IgD-negative memory B cell (primary cell): ENCODE data around the gene SRPK1. TPM values are rescaled to one million over a fixed set of nuclear protein-coding genes. Genes with fewer than 3 reads are reported as not detected.

ENCODE experiments used
- H3K27ac Mint-ChIP-seq, 3 donors: one replicate each; pipeline ENCODE4 v1.8.0; 2020 to 2022; ENCODE audit warnings: mild to moderate bottlenecking in 3 of 3, mixed read lengths in 3 of 3, moderate library complexity in 1 of 3
- H3K27me3 Mint-ChIP-seq: one replicate; pipeline ENCODE4 v1.8.0; 2021; ENCODE audit warnings: mixed read lengths
- H3K36me3 Mint-ChIP-seq: one replicate; pipeline ENCODE4 v1.8.0; 2020; ENCODE audit warnings: mild to moderate bottlenecking, mixed read lengths
- H3K4me1 Mint-ChIP-seq, 3 donors: one replicate each; pipeline ENCODE4 v1.8.0; 2020 to 2022; ENCODE audit warnings: mixed read lengths in 3 of 3, mild to moderate bottlenecking in 1 of 3
- H3K4me3 Mint-ChIP-seq, 4 donors: one replicate each; pipeline ENCODE4 v1.8.0; 2020 to 2022; ENCODE audit warnings: mild to moderate bottlenecking in 4 of 4, mixed read lengths in 4 of 4, moderate library complexity in 3 of 4
- H3K9me3 Mint-ChIP-seq, 3 donors: one replicate each; pipeline ENCODE4 v1.8.0; 2020 to 2021; ENCODE audit warnings: mixed read lengths in 3 of 3, mild to moderate bottlenecking in 1 of 3
- polyA plus RNA-seq: library from polyadenylated mRNA; unstranded; fragments of 300-500 nt; fragmentation: Illumina TruSeq; gene quantifications from one replicate; pipeline ENCODE4 v1.2.3, GENCODE V29; 2021

SRPK1 gene
- polyA plus RNA-seq, 1 donor from 2014 or later: 36.0 TPM

DNA sequence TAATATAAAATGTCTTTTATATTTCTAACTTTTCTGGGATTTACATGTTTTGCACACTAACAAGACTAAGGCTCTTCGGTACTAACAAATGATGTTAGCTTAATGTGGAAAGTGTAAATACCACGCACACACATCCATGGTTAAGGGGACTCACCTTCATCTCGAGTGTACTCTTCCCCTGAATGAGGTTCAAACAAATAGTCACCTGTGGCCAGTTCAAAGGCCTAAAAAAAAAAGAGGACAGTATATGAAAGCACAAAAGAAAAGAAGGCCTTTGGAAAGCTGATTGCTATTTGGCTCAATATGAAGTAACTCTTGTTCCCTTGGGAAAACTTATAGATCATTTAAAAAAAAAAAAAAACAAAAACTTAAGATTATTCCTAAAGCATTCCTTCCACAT is 78.5 kb downstream of the SRPK1 start:
- no peaks in the 10 kb centered on the region for H3K27me3 Mint-ChIP-seq
- no peaks in the 10 kb centered on the region for H3K9me3 Mint-ChIP-seq
- no peak overlapping the region for H3K27ac Mint-ChIP-seq
- H3K4me3 Mint-ChIP-seq: no peak overlapping the region
- H3K4me1 Mint-ChIP-seq: no peaks in the 10 kb centered on the region
- H3K36me3 Mint-ChIP-seq: peaks cover 12% of the 10 kb centered on the region

DNA sequence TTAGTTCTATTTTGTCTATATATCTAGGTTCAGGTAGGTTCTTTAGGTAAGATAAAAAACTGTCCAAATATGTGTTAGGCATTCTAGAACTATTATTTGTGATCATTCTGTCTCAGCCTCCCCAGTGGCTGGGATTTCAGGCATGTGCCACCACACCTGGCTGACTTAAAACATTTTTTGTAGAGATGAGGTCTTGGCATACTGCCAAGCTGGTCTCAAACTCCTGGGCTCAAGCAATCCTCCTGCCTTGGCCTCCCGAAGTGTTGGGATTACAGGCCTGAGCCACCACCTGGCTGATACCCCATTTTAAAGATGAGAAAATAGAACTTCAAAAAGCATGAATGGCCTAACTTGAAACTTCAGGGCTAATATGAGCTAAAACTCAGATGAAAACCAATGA is 81.9 kb downstream of the SRPK1 start:
- Mint-ChIP-seq H3K4me1 (no peaks in the 10 kb centered on the region), H3K4me3 (no peak overlapping the region), H3K27ac (no peak overlapping the region), H3K27me3 (no peaks in the 10 kb centered on the region), H3K36me3 (peaks cover 14% of the 10 kb centered on the region), H3K9me3 (no peaks in the 10 kb centered on the region)

DNA sequence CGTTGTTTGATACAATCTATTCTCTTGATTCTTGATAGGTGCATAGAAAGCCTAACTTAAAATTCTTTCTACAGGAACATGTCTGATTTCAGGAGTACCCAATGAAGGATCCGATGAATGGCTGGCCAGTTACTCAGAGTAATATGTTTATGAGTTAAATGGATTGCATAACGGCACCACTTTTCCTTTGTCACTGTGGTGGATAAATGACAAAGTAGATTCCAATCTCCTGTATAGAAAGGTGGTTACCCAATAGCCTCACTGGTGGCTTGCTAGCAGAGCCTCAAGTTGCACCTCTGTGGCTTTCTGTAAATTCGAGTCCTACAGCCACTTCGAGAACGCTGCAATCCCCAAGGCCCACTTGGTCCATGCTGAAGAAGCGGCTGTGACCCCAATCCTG is 87.4 kb downstream of the SRPK1 start:
- Mint-ChIP-seq H3K27me3 (no peaks in the 10 kb centered on the region), H3K4me3 (no peak overlapping the region), H3K36me3 (peaks cover 5% of the 10 kb centered on the region), H3K9me3 (peaks cover 0 to 1% (median 0%) of the 10 kb centered on the region in 3 donors), H3K27ac (no peak overlapping the region), H3K4me1 (no peaks in the 10 kb centered on the region)

DNA sequence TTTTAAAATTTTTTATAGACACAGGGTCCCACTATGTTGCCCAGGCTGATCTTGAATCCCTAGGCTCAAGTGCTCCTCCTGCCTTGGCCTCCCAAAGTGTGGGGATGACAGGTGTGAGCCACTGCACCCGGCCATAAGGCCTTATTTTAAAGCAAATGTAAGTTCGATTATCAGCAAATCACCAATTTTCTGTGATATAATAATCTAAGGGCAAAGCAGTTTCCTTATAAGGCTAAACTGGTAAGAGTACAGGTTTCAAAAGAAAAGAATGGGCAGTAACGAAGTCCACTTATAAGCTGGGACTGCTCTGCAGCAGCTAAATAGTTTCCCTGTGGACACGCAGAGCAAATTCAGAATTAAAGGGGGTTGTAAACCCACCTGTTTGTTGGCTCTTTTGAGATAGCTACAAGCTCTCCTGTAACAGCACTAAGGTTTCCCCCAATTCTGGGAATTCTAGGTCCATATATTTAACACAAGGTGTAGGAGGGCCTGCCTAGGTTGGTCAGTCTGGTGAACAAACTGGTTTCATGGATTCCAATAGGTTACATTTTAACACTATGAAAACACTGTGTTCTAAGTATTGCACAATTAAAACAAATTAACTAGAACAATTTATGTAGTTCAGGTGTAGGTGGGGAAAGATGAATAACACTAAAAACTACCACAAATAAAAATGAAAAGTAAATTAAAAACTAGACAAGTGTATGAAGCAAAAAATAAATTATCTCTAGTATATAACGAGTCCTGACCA is 89.5 kb downstream of the SRPK1 start:
- Mint-ChIP-seq H3K27me3 (no peaks in the 10 kb centered on the region), H3K36me3 (peaks cover 2% of the 10 kb centered on the region), H3K27ac (no peak overlapping the region), H3K4me3 (no peak overlapping the region), H3K4me1 (no peaks in the 10 kb centered on the region), H3K9me3 (peaks cover 0 to 1% (median 0%) of the 10 kb centered on the region in 3 donors)

DNA sequence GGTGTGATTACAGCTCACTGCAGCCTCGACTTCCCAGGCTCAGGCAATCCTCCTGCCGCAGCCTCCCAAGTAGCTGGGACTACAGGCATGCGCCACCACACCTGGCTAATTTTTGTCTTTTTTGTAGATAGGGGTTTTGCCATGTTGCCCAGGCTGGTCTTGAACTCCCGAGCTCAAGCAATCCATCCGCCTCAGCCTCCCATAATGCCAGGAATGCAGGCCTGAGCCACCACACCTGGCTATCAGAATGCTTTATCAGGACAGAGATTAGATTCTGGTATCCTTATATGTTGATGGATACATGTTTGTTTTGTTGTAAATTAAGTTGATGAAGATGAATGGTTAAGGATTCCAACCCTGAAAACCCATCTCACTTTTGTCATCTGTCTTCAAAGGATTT is 91.6 kb downstream of the SRPK1 start:
- peaks cover 0 to 1% (median 0%) of the 10 kb centered on the region in 3 donors for H3K9me3 Mint-ChIP-seq
- H3K4me1 Mint-ChIP-seq: no peaks in the 10 kb centered on the region
- H3K27me3 Mint-ChIP-seq: peaks cover 2% of the 10 kb centered on the region
- H3K4me3 Mint-ChIP-seq: no peak overlapping the region
- peaks cover under 1% of the 10 kb centered on the region for H3K36me3 Mint-ChIP-seq
- no peak overlapping the region for H3K27ac Mint-ChIP-seq

DNA sequence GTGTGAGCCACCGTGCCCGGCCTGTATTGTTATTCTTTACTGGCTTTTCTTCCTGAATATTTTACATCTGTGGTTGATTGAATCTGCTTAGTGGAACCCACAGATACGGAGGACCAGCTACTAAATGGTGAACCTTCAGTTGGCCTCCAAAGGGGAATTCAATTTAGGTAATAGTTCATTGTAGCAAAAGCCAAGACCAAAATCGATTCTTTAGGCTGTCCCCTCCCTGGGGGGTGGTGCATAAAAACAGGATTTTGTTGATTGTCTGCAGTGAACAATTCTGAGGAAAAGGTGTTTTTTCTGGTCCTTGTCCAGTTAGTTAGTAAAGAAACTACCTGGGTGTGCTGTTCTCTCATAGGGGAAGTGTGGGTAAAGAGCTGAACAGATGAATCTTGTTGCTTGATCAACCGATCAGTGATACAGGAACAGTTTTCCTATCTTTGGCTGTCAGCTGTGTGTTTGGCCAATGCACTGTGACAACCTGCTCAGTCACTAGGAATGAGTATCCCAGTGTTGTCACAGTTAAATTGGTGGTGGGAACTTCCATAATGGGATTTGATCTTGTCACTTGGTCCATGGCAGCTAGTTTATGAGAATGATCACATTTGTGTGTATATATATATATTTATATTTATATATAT is 96.2 kb downstream of the SRPK1 start:
- H3K27ac Mint-ChIP-seq: no peak overlapping the region
- peaks cover 0 to 1% (median 0%) of the 10 kb centered on the region in 3 donors for H3K9me3 Mint-ChIP-seq
- H3K27me3 Mint-ChIP-seq: peaks cover 9% of the 10 kb centered on the region
- H3K36me3 Mint-ChIP-seq: no peaks in the 10 kb centered on the region
- peak overlapping the region in 1 of 4 donors; percentile 39 for H3K4me3 Mint-ChIP-seq
- peaks cover 2 to 5% (median 4%) of the 10 kb centered on the region in 3 donors for H3K4me1 Mint-ChIP-seq

DNA sequence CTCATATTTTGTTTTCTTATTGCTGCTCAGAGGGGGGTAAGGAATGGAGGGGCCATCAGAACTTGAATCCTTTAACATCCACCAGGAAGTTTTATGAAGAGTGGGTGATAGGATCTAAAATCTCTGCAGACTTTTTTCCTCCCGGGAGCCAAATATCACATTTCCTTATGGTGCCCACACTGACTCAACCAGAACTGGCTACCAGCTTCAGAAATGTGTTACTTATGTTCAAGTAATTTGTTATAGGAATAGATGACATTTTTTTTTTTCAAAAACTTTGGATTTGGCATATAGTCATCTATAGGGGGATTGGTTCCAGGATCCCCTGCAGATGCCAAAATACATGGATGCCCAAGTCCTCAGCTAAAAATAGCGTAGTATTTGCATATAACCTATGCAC is 97.3 kb downstream of the SRPK1 start:
- Mint-ChIP-seq H3K36me3 (no peaks in the 10 kb centered on the region), H3K4me1 (peaks cover 2 to 5% (median 4%) of the 10 kb centered on the region in 3 donors), H3K4me3 (no peak overlapping the region), H3K27me3 (peaks cover 9% of the 10 kb centered on the region), H3K9me3 (no peaks in the 10 kb centered on the region), H3K27ac (no peak overlapping the region)

DNA sequence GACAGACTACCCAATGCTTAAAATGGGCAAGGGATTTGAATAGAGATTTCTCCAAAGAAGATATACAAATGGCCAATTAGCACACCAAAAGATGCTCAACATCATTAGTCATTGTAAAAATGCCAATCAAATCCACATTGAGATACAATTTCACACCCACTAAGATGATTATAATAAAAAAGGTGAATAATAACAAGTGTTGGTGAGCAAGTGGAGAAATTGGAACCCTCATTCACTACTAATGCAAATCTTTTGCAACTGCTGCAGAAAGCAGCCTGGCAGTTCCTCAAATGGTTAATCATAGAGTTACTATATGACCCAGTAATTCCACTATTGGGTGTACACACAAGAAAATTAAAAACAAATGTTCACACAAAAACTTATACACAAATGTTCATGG is 103.4 kb downstream of the SRPK1 start:
- no peak overlapping the region for H3K27ac Mint-ChIP-seq
- peaks cover 0 to 2% (median 0%) of the 10 kb centered on the region in 3 donors for H3K9me3 Mint-ChIP-seq
- H3K4me3 Mint-ChIP-seq: no peak overlapping the region
- peaks cover 4% of the 10 kb centered on the region for H3K27me3 Mint-ChIP-seq
- peaks cover 2 to 5% (median 4%) of the 10 kb centered on the region in 3 donors for H3K4me1 Mint-ChIP-seq
- H3K36me3 Mint-ChIP-seq: peaks cover 1% of the 10 kb centered on the region

DNA sequence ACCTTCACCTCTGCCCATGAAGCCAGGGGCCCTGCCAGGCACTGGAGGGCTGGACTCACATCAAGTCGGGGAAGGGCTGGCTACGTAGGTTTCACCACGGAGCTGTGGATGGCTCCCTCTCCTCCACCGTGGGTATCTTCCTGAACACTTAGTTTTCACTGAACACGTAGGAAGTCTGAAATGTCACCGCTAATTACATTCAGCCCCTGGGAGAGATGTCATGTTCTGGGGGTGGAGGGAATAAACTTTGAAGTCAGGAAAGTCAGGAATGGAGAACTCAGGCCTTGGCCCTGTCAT is 109.3 kb downstream of the SRPK1 start:
- H3K9me3 Mint-ChIP-seq: no peaks in the 10 kb centered on the region
- no peaks in the 10 kb centered on the region for H3K4me1 Mint-ChIP-seq
- no peak overlapping the region for H3K4me3 Mint-ChIP-seq
- no peak overlapping the region for H3K27ac Mint-ChIP-seq
- H3K27me3 Mint-ChIP-seq: peaks cover 4% of the 10 kb centered on the region
- peaks cover 1% of the 10 kb centered on the region for H3K36me3 Mint-ChIP-seq

DNA sequence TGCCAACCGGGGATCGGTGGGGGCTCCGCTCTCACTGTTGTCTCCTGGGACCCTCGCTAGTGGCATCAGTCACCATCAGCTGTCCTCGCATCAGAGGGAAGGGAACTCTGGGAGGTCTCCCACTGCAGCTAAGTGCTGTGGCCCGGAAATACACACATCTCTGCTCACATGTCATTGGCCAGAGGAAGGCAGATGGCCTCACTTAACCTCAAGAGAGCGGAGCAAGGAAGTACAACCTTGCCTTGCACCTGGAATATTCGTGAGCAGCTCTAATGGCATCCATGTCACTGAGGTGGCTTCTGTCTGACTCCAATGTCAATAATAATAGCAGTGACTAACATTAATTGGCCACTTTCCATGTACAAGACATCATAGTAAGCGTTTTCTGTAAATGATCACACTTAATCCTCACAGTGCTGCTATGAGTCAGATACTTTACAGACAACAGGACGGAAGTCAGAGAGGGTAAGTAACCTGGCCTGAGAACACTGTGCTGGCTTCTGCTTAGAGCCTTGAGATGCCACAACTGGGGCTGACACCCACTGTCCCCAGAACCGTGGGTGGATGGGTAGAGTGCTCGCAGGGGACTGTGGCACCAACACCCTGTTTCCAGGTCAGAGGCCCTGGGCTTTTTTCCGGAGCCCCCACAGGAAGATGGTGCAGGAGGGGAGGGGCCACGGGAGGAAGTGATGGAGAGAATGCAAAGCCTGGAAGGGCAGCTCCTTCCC is 109.8 kb downstream of the SRPK1 start:
- Mint-ChIP-seq H3K9me3 (no peaks in the 10 kb centered on the region), H3K4me1 (no peaks in the 10 kb centered on the region), H3K36me3 (peaks cover 1% of the 10 kb centered on the region), H3K4me3 (no peak overlapping the region), H3K27ac (no peak overlapping the region), H3K27me3 (peaks cover 7% of the 10 kb centered on the region)

DNA sequence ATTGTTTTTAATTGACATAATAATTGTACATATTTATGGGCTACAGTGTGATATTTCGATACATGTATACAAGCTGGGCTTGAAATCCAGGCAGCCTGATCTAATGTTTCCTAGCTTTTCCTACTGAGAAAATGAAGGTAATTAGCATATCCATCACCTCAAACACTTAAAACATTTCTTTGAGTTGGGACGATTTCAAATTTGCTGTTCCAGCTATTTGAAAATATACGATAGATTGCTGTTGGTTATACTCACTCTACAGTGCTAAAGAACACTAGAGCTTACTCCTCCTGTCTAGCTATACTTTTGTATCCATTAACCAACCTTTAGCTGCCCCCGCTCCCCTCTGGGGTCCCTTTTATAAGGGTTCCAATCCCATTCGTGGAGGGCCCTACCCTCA is 111.1 kb downstream of the SRPK1 start:
- no peak overlapping the region for H3K4me3 Mint-ChIP-seq
- H3K27me3 Mint-ChIP-seq: peaks cover 13% of the 10 kb centered on the region
- H3K4me1 Mint-ChIP-seq: peaks cover 0 to under 1% (median under 1%) of the 10 kb centered on the region in 3 donors
- H3K9me3 Mint-ChIP-seq: peaks cover 0 to 5% (median 0%) of the 10 kb centered on the region in 3 donors
- H3K27ac Mint-ChIP-seq: no peak overlapping the region
- H3K36me3 Mint-ChIP-seq: peaks cover 1% of the 10 kb centered on the region

DNA sequence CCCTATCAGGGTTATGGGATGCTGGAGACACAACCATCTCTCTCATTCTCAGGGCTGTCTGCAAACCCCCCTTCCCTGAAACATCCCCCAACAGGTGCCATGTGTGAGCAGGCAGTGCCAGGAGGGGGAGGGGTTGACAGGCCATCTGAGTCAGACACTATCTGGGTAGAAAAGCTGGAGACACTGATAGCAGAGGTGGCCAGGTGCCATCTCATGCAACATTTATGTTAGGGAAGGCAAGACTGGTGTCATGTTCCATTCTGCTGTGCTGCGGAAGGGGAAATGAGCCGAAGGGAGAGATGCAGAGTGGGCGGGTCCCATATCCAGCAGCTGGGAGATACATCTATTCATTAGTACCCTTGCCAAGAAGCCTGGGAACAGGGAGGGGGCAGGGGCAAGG is 112.2 kb downstream of the SRPK1 start:
- Mint-ChIP-seq H3K4me1 (peaks cover 0 to 2% (median 1%) of the 10 kb centered on the region in 3 donors), H3K4me3 (no peak overlapping the region), H3K36me3 (peaks cover 1% of the 10 kb centered on the region), H3K27me3 (peaks cover 14% of the 10 kb centered on the region), H3K9me3 (peaks cover 0 to 5% (median 0%) of the 10 kb centered on the region in 3 donors), H3K27ac (no peak overlapping the region)

DNA sequence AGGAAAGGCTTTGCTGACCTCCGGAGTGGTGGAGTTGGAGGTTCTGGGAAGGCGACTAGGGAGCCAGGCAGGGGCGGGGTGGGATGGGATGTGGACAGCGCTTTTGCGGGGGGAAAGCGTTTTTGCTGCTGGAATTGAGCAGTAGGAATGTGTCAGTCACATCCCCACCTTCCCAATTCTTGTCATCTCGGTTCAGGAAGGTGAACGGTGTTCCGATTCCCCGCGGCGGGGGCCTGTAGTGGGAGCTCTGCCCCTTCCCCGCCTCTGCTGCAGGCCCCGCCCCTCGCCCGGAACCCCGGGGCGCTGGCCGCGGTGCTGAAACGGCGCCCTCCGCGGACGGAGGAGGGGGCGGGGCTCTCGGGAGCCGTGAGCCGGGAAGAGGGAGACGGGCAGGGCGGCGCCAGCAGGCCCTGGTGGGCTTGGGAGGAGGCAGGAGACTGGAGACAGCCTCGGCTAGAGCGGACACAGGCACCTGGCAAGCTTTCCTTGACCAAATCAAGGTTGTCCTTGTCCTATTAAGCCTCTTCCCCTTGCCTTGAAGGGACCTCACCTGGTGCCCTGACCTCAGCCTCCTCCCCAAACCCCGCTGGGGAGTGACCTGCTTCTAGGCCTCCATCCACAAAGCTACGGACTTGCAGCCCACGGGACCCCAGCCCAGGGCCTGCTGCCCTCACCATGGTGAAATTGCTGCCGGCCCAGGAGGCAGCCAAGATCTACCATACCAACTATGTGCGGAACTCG is 115.7 kb downstream of the SRPK1 start, which contains the start of gene LHFPL5:
Gene LHFPL5, plus strand, starts transcription at position 357 of the 741 bp plus-strand sequence. Its CDS starts 319 bp downstream, at position 676.
- peak within 1 kb of the TSS in 1 of 4 donors; percentile 45 for H3K4me3 Mint-ChIP-seq
- peaks cover 1% of the 10 kb centered on the region for H3K36me3 Mint-ChIP-seq
- H3K27me3 Mint-ChIP-seq: peaks cover 14% of the 10 kb centered on the region
- peaks cover 0 to 2% (median 1%) of the 10 kb centered on the region in 3 donors for H3K4me1 Mint-ChIP-seq
- peaks cover 0 to 5% (median 0%) of the 10 kb centered on the region in 3 donors for H3K9me3 Mint-ChIP-seq
- H3K27ac Mint-ChIP-seq: no peak within 1 kb of the TSS

DNA sequence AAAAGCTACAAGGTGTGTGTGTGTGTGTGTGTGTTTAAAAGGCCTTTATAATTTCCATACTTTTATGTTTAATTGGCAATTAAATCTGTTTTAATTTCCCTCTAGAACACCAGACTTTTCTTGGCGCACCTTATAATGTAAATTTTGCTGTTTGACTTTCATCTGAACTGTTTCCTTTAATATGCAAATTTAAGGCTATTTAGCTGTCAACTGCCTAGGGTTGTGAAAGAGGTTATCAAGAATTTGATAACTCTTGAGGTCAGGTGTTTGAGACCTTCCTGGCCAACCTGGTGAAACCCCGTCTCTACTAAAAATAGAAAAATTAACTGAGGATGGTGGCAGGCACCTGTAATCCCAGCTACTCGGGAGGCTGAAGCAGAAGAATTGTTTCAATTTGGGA is 119.8 kb downstream of the SRPK1 start:
- Mint-ChIP-seq H3K4me3 (no peak overlapping the region), H3K9me3 (peaks cover 0 to 5% (median 0%) of the 10 kb centered on the region in 3 donors), H3K27ac (no peak overlapping the region), H3K36me3 (no peaks in the 10 kb centered on the region), H3K27me3 (peaks cover 22% of the 10 kb centered on the region), H3K4me1 (peaks cover 0 to 2% (median 1%) of the 10 kb centered on the region in 3 donors)

DNA sequence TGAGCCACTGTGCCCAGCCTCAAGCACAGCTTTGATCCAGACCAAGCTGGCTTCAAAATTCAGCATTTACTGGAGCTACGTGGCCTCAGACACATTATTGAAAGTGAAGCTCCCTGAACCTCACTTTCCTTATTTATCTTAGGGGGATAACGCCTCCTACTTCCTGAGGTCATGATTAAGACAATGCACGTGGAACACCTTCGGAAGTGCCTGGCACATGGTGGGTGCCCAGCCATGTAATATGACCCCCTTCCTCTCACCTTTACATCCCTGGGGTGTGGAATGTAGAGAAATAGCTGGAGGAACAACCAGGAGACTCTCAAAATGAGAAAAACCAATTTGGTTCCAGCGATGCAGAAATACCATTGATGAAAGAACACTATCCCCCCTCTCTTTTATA is 122.2 kb downstream of the SRPK1 start:
- Mint-ChIP-seq H3K27ac (no peak overlapping the region), H3K4me3 (no peak overlapping the region)

More for the DNA sequence above, 122.2 kb downstream of the SRPK1 start:
- no peaks in the 10 kb centered on the region for H3K4me1 Mint-ChIP-seq
- no peaks in the 10 kb centered on the region for H3K9me3 Mint-ChIP-seq
- peaks cover 16% of the 10 kb centered on the region for H3K27me3 Mint-ChIP-seq
- H3K36me3 Mint-ChIP-seq: no peaks in the 10 kb centered on the region
